IMR-90 (cell line): ENCODE measurements around the gene RPRML. TPM values are rescaled to one million over a fixed set of nuclear protein-coding genes. Genes with fewer than 3 reads are reported as not detected.

Source experiments
- ATAC-seq: fragments of 200-7000 bp; cut with Tn5 transposase; 2 replicates; pipeline ENCODE4 v1.9.1; 2020; ENCODE audit warnings: low read depth, mild to moderate bottlenecking, moderate library complexity
- BruUV-seq: library from RNA; stranded (reverse); fragments of 400-500 nt; replicated peaks from 2 replicates; lab custom pipeline; 2021; lab: Mats Ljungman, UMichigan
- CTCF ChIA-PET: fragments of 300-600 bp; formaldehyde crosslinking; extraction: SDS; loops from one replicate; lab custom pipeline; 2021; ENCODE audit warnings: antibody characterized with exemption; lab: Yijun Ruan, JAX
- POLR2A ChIA-PET: fragments of 300-600 bp; sonication (Branson Sonifier 250); formaldehyde crosslinking; loops from one replicate; lab custom pipeline; 2022; ENCODE audit warnings: antibody characterized with exemption; ENCODE audit not compliant: unreplicated experiment; lab: Charles Lee
- DNase-seq: peaks from one replicate; pipeline ENCODE4 v3.0.0; 2013
- H2AFZ ChIP-seq: replicated peaks from 2 replicates; pipeline ENCODE3; 2013; ENCODE audit warnings: low read length, mild to moderate bottlenecking; ENCODE audit not compliant: poor library complexity
- H2AK5ac ChIP-seq: 2 replicates; pipeline ENCODE4 v1.6.1; 2013; ENCODE audit warnings: low read depth, low read length, inconsistent platforms
- H2AK9ac ChIP-seq: replicated peaks from 2 replicates; pipeline ENCODE3; 2013; ENCODE audit warnings: mild to moderate bottlenecking, low read depth, low read length, moderate library complexity; ENCODE audit not compliant: poor library complexity
- H2BK120ac ChIP-seq: 2 replicates; pipeline ENCODE4 v1.6.1; 2013; ENCODE audit warnings: low read depth, low read length, inconsistent platforms
- H2BK15ac ChIP-seq: 3 replicates; pipeline ENCODE4 v1.6.1; 2013; ENCODE audit warnings: low read depth, low read length, inconsistent platforms
- H2BK20ac ChIP-seq: 2 replicates; pipeline ENCODE4 v1.6.1; 2013; ENCODE audit warnings: low read depth, mild to moderate bottlenecking, inconsistent platforms, low read length, moderate library complexity
- H2BK5ac ChIP-seq: 2 replicates; pipeline ENCODE4 v1.6.1; 2013; ENCODE audit warnings: mild to moderate bottlenecking, low read depth, low read length, inconsistent platforms; ENCODE audit not compliant: poor library complexity, severe bottlenecking
- H3K14ac ChIP-seq: replicated peaks from 2 replicates; pipeline ENCODE4 v1.6.1; 2013; ENCODE audit warnings: low read depth, low read length, inconsistent platforms
- H3K18ac ChIP-seq: 2 replicates; pipeline ENCODE4 v1.6.1; 2013; ENCODE audit warnings: low read depth, low read length, control low read depth
- H3K23ac ChIP-seq: 2 replicates; pipeline ENCODE4 v1.6.1; 2013; ENCODE audit warnings: low read depth, low read length, inconsistent platforms
- H3K27ac ChIP-seq: 2 replicates; pipeline ENCODE4 v1.5.1; 2013; ENCODE audit warnings: mild to moderate bottlenecking, control low read depth, low read length; ENCODE audit not compliant: insufficient read depth
- H3K27me3 ChIP-seq: 2 replicates; pipeline ENCODE4 v1.6.1; 2013; ENCODE audit warnings: low read length; ENCODE audit not compliant: control insufficient read depth, insufficient read depth
- H3K36me3 ChIP-seq: 2 replicates; pipeline ENCODE4 v1.6.1; 2013; ENCODE audit warnings: low read length, mixed read lengths; ENCODE audit not compliant: control insufficient read depth, insufficient read depth
- H3K4ac ChIP-seq: 2 replicates; pipeline ENCODE4 v1.6.1; 2013; ENCODE audit warnings: low read depth, low read length, inconsistent platforms
- H3K4me1 ChIP-seq: 2 replicates; pipeline ENCODE4 v1.6.1; 2013; ENCODE audit warnings: low read length, mixed read lengths; ENCODE audit not compliant: control insufficient read depth, insufficient read depth
- H3K4me2 ChIP-seq: 2 replicates; pipeline ENCODE4 v1.6.1; 2013; ENCODE audit warnings: low read depth, mild to moderate bottlenecking, control low read depth, low read length, moderate library complexity
- H3K4me3 ChIP-seq: 2 replicates; pipeline ENCODE4 v1.5.1; 2013; ENCODE audit warnings: low read depth, mild to moderate bottlenecking, control low read depth, low read length, moderate library complexity; ENCODE audit not compliant: insufficient read depth
- H3K56ac ChIP-seq: 2 replicates; pipeline ENCODE4 v1.6.1; 2013; ENCODE audit warnings: low read length, inconsistent platforms; ENCODE audit not compliant: insufficient read depth; ENCODE audit errors: extremely low read depth
- H3K79me1 ChIP-seq, 2 experiments: 2 replicates each; pipeline ENCODE4 v1.6.1; 2013; ENCODE audit warnings: low read length in 2 of 2, inconsistent platforms in 1 of 2, low read depth in 1 of 2
- H3K9ac ChIP-seq: 2 replicates; pipeline ENCODE4 v1.6.1; 2013; ENCODE audit warnings: low read depth, low read length, control low read depth
- H3K9me1 ChIP-seq: 2 replicates; pipeline ENCODE4 v1.6.1; 2013; ENCODE audit warnings: low read length, inconsistent platforms; ENCODE audit not compliant: insufficient read depth
- H3K9me3 ChIP-seq: 2 replicates; pipeline ENCODE4 v1.6.1; 2013; ENCODE audit warnings: low read length; ENCODE audit not compliant: control insufficient read depth, insufficient read depth
- H4K20me1 ChIP-seq: 2 replicates; pipeline ENCODE4 v1.6.1; 2013; ENCODE audit warnings: low read length, inconsistent platforms; ENCODE audit not compliant: insufficient read depth
- H4K5ac ChIP-seq: 2 replicates; pipeline ENCODE4 v1.6.1; 2013; ENCODE audit warnings: mild to moderate bottlenecking, low read depth, low read length, control low read depth
- H4K8ac ChIP-seq, 2 experiments: 2 replicates each; pipeline ENCODE4 v1.6.1; 2013; ENCODE audit warnings: low read depth in 2 of 2, low read length in 2 of 2, control low read depth in 1 of 2, inconsistent platforms in 1 of 2
- H4K91ac ChIP-seq: 2 replicates; pipeline ENCODE4 v1.6.1; 2013; ENCODE audit warnings: low read depth, low read length, inconsistent platforms; ENCODE audit not compliant: insufficient read depth
- BHLHE40 ChIP-seq: fragments of 150-350 bp; IDR thresholded peaks from 2 replicates; pipeline ENCODE4 v1.6.1; 2016; ENCODE audit warnings: mild to moderate bottlenecking, low read depth, low read length
- CHD1 ChIP-seq: IDR thresholded peaks from 2 replicates; pipeline ENCODE4 v1.6.1; 2012; ENCODE audit warnings: low read depth, low read length, improper control_type of control experiment
- FOS ChIP-seq: fragments of 150-350 bp; IDR thresholded peaks from 2 replicates; pipeline ENCODE4 v1.6.1; 2016; ENCODE audit warnings: low read depth, low read length
- MAFK ChIP-seq: IDR thresholded peaks from 2 replicates; pipeline ENCODE4 v1.6.1; 2012; ENCODE audit warnings: low read depth, low read length, improper control_type of control experiment
- MAZ ChIP-seq: IDR thresholded peaks from 2 replicates; pipeline ENCODE4 v1.6.1; 2012; ENCODE audit warnings: low read depth, mild to moderate bottlenecking, low read length, improper control_type of control experiment, moderate library complexity, borderline replicate concordance
- NFE2L2 ChIP-seq: fragments of 150-350 bp; IDR thresholded peaks from 2 replicates; pipeline ENCODE4 v1.6.1; 2016; ENCODE audit warnings: low read depth, mild to moderate bottlenecking, low read length
- POLR2A ChIP-seq: IDR thresholded peaks from 2 replicates; pipeline ENCODE4 v1.6.1; 2012; ENCODE audit warnings: mild to moderate bottlenecking, low read depth, low read length
- RAD21 ChIP-seq: IDR thresholded peaks from 2 replicates; pipeline ENCODE4 v1.6.1; 2012; ENCODE audit warnings: low read length, improper control_type of control experiment
- RFX5 ChIP-seq: IDR thresholded peaks from 2 replicates; pipeline ENCODE4 v1.8.0; 2012; ENCODE audit warnings: low read depth, mild to moderate bottlenecking, low read length, moderate library complexity
- WGBS, 2 experiments: methylation state at CpG; one replicate each; pipeline versions ENCODE4 v1.1.5 to v1.1.7; 2013; ENCODE audit warnings: missing lambda C conversion rate in 2 of 2; ENCODE audit not compliant: insufficient read length in 1 of 2; ENCODE audit errors: extremely low coverage in 2 of 2; 5-methylcytosine and 5-hydroxymethylcytosine counted together
- dilution Hi-C: fragments of 300-500 bp; cut with HindIII; formaldehyde crosslinking; loops from one replicate; pipeline ENCODE4 v1.14.3; 2018; ENCODE audit warnings: low sequenced_read_pairs; ENCODE audit not compliant: unreplicated experiment
- in situ Hi-C: fragments of 300-500 bp; cut with MboI; formaldehyde crosslinking; loops from 3 replicates; pipeline ENCODE4 v1.14.3; 2019; ENCODE audit warnings: low sequenced_read_pairs, inconsistent platforms, mixed read lengths
- intact Hi-C: fragments of 100-400 bp; cut with micrococcal nuclease; formaldehyde crosslinking; loops from 2 replicates; pipeline ENCODE4 v1.10.0; 2022
- polyA plus RNA-seq, 3 experiments: library from polyadenylated mRNA; depleted of rRNA; stranded (reverse); fragments of >200 nt; gene quantifications; 2 replicates each; pipeline ENCODE4 v1.2.3, GENCODE V29; 2012; ENCODE audit warnings: low replicate concordance in 1 of 3
- total RNA-seq: library from RNA; depleted of rRNA; stranded (reverse); fragments of >200 nt; gene quantifications from 2 replicates; pipeline ENCODE4 v1.2.3, GENCODE V29; 2012
- TF ChIP-seq, protein P1 (sequence below): conservative IDR thresholded peaks from 2 replicates; pipeline ENCODE4 v1.5.1; 2012; ENCODE audit warnings: mild to moderate bottlenecking, low read depth, low read length, improper control_type of control experiment
- TF ChIP-seq, protein P2 (sequence below): fragments of 150-350 bp; IDR thresholded peaks from 2 replicates; pipeline ENCODE4 v1.6.1; 2017; ENCODE audit warnings: mild to moderate bottlenecking, antibody characterized with exemption, low read length, low read depth

Gene RPRML
- total and polyA plus RNA-seq, 2 of the 4 experiments (the other 2 are of a cell fraction), result not detected

DNA sequence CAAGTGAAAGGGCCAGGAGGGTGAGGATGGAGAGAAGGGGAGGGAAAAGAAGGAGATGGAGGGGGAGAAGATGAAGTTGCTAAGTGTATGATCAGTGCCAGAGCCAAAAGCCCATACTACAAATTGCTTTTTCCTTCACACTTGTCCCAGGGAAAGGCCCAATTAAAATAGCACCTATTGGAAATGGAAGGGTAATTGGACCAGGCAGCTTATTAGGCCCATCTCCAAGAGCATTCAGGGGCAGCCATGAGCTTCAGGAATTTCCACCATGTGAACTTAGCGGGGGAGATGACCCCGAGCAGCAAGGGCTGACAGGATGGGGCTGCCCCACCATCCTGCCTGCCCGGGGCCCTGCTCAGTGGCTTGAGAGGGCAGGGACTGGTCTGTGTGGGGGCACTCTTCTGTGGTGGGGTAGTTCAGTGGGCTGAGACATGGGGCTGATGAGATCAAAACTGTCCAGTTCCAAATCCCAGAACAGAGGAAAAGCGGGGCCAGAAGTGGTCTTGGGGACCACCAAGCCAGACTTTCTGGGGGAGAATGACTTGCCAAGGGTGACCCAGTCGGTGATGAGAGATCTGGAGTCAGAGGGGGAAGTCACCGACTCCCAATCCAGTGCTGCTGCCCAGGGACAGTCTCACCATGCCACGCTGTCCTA, 28.6 kb downstream of the RPRML start:
- no peaks in the 10 kb centered on the region for H3K79me1 ChIP-seq
- POLR2A ChIA-PET, result no interaction called here
- no peak overlapping the region for H3K4ac ChIP-seq
- no peak overlapping the region for H2AK9ac ChIP-seq
- in situ Hi-C loops (no loop called here), dilution Hi-C loops (no loop called here), intact Hi-C loops (no loop called here)
- CTCF ChIA-PET, result no interaction called here
- no peak overlapping the region for H2BK15ac ChIP-seq
- H3K27ac ChIP-seq, result no peak overlapping the region
- H4K91ac ChIP-seq, result no peak overlapping the region
- ATAC-seq (no peak), DNase-seq (no peak)
- no peaks in the 10 kb centered on the region; the same call in 1 of the 2 replicates for H3K27me3 ChIP-seq
- no peak overlapping the region for H2BK120ac ChIP-seq
- no peaks in the 10 kb centered on the region for H3K36me3 ChIP-seq
- H4K8ac ChIP-seq, result no peak overlapping the region
- H3K9me1 ChIP-seq, result no peaks in the 10 kb centered on the region; the same call in 1 of the 2 replicates
- H4K20me1 ChIP-seq, result peaks cover 4% of the 10 kb centered on the region; the same call in 1 of the 2 replicates
- H3K23ac ChIP-seq, result no peak overlapping the region
- BruUV-seq, result no TSS peak
- H3K9me3 ChIP-seq, result no peaks in the 10 kb centered on the region
- no peak overlapping the region for H3K4me3 ChIP-seq
- H2BK20ac ChIP-seq, result no peak overlapping the region
- H2AFZ ChIP-seq, result no peak overlapping the region
- no peak overlapping the region for H2AK5ac ChIP-seq
- H3K56ac ChIP-seq, result no peak overlapping the region
- no peak overlapping the region for H3K14ac ChIP-seq
- WGBS, 2 experiments, result 84% methylated on average over 4 of the region's 7 CpGs; no CpG with 5 or more reads in 1 of the 2 experiments
- no peak overlapping the region for H3K4me2 ChIP-seq
- H4K5ac ChIP-seq, result no peak overlapping the region
- no peak overlapping the region for H3K18ac ChIP-seq
- TF ChIP-seq CHD1 (no peak), POLR2A (no peak), NFE2L2 (no peak), RAD21 (no peak), MAFK (no peak), MAZ (no peak), RFX5 (no peak), BHLHE40 (no peak), FOS (no peak)
- TF ChIP-seq, protein P1, sequence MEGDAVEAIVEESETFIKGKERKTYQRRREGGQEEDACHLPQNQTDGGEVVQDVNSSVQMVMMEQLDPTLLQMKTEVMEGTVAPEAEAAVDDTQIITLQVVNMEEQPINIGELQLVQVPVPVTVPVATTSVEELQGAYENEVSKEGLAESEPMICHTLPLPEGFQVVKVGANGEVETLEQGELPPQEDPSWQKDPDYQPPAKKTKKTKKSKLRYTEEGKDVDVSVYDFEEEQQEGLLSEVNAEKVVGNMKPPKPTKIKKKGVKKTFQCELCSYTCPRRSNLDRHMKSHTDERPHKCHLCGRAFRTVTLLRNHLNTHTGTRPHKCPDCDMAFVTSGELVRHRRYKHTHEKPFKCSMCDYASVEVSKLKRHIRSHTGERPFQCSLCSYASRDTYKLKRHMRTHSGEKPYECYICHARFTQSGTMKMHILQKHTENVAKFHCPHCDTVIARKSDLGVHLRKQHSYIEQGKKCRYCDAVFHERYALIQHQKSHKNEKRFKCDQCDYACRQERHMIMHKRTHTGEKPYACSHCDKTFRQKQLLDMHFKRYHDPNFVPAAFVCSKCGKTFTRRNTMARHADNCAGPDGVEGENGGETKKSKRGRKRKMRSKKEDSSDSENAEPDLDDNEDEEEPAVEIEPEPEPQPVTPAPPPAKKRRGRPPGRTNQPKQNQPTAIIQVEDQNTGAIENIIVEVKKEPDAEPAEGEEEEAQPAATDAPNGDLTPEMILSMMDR, result no peak
- TF ChIP-seq, protein P2, sequence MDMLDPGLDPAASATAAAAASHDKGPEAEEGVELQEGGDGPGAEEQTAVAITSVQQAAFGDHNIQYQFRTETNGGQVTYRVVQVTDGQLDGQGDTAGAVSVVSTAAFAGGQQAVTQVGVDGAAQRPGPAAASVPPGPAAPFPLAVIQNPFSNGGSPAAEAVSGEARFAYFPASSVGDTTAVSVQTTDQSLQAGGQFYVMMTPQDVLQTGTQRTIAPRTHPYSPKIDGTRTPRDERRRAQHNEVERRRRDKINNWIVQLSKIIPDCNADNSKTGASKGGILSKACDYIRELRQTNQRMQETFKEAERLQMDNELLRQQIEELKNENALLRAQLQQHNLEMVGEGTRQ, result no peak
- no peak overlapping the region for H3K9ac ChIP-seq
- no peak overlapping the region for H2BK5ac ChIP-seq
- H3K4me1 ChIP-seq, result no peaks in the 10 kb centered on the region
